LNCAP (cell line): ENCODE data around the gene SLC52A3.

Source experiments
- TF ChIP-seq, protein P1 (sequence below): fragments of 450-650 bp; IDR thresholded peaks from 2 replicates; pipeline ENCODE4 v1.5.1; 2017; ENCODE audit warnings: mild to moderate bottlenecking

Gene SLC52A3

DNA sequence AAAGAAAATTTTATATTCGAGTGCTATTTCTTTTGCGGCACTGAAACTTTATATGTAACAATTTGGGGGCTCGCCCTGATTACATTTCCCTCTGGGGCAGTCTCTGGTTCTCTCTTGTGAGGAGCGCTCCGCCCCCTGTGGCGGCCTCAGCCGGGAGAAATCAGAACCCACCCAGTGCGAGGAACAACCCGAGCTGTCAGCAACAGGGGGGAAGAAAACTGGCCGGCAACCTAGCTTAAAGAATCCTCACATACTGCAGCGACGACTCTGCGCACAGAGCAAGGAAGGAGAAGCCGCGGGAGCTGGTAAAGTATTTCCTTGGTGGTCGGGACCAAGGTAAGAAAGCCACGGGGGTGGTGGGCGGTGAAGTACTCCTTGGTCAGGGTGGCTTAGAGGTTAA lies 23.9 kb upstream of the SLC52A3 start:
- TF ChIP-seq, protein P1, sequence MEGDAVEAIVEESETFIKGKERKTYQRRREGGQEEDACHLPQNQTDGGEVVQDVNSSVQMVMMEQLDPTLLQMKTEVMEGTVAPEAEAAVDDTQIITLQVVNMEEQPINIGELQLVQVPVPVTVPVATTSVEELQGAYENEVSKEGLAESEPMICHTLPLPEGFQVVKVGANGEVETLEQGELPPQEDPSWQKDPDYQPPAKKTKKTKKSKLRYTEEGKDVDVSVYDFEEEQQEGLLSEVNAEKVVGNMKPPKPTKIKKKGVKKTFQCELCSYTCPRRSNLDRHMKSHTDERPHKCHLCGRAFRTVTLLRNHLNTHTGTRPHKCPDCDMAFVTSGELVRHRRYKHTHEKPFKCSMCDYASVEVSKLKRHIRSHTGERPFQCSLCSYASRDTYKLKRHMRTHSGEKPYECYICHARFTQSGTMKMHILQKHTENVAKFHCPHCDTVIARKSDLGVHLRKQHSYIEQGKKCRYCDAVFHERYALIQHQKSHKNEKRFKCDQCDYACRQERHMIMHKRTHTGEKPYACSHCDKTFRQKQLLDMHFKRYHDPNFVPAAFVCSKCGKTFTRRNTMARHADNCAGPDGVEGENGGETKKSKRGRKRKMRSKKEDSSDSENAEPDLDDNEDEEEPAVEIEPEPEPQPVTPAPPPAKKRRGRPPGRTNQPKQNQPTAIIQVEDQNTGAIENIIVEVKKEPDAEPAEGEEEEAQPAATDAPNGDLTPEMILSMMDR, result no peak

DNA sequence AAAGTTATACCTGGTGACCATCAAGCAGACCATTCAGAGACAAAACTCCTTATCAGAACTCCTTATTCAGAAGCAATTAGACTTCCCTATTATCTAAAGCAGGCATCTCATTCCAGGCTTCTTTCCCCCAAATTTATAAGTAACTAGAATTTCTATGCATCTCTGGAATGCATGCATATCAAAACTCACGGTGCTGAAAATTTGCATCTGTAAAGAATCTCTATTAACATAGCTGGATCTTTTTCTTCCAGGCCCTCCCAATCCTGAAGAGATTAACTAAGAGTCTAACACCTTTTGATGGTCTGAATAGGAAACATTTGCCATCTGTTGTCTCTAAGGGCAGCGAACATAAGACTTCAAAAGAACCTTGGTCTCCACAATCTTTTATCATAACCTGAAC lies 22.8 kb upstream of the SLC52A3 start:
- TF ChIP-seq, protein P1, result no peak

DNA sequence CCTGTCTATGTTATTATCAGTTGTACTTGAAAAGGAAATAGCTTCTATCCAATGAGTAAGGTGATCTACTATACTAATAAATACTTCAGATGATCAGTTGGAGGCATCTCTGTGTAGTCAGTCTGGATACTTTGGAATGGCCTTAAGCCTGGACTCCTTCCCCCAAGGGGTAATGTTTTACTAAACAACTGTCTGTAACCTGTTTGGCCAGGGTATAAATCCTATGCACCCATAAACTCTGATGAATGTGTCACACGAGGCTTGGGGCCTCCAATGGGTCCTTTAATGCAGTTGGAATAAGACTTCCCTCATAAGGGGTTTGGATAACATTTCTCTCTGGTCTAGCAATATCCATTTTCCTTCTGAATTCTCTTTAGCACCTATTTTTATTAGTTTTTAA lies 19.5 kb upstream of the SLC52A3 start:
- TF ChIP-seq, protein P1, result no peak

DNA sequence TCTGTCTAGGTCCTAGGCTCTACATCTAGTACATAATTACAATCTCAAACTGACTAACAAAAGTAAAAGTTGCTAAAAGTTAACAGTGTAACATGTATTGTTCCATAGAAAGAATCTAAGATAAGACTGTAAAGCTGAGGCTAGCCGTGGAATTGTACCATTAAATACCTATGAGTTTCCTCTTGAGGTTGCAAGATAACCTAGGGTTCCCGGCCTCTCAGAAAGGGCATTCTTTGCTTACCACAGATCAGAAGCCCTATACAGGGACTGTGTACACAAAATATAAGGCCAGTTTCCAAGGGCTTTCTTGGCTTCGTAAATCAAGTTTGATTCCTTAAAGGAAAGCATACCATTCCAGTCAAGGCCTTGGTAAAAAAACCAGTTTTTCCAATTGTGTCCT lies 11.5 kb upstream of the SLC52A3 start:
- TF ChIP-seq, protein P1, result no peak

DNA sequence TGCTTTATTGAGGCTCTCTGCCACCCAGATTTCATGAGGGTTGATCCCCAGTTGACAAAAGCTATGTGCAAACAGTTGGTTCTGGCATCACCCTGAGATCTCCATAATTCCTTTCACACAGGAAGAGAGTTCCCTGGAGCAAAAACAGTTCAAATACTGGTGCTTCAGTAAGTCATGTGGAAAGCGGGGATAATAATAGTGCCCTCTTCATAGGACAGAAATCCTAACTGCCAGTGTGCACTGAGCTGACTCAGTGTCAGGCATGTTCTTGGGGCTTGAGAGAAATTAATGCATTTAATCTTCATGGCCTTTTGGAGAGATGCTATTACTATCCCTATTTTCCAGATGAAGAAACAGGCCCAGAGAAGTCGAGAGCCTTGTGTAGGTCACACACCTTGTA lies 7.9 kb upstream of the SLC52A3 start:
- TF ChIP-seq, protein P1, result no peak

DNA sequence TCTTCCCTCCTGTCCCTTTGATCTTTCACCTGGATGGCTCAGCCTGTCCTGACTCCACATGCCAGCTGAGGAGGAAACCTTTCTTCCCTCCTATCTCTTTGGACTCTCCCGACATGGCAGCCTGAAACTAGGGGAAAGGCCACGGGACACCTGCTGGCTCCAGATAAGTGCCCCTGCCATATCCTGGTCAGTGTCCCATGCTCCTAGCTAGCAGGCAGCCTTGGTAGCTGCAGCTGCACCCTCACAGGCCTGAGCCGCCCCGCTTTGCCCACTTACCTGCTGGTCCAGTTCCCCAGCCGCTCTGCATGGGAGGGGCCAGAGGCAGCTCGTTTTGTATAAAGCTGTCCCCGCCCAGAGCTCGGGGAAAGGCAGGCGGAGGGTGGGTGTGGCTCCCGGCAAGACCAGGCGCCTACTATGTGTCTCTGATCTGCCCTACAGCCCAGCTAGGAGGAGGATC lies 7.4 kb upstream of the SLC52A3 start:
- TF ChIP-seq, protein P1, result no peak

DNA sequence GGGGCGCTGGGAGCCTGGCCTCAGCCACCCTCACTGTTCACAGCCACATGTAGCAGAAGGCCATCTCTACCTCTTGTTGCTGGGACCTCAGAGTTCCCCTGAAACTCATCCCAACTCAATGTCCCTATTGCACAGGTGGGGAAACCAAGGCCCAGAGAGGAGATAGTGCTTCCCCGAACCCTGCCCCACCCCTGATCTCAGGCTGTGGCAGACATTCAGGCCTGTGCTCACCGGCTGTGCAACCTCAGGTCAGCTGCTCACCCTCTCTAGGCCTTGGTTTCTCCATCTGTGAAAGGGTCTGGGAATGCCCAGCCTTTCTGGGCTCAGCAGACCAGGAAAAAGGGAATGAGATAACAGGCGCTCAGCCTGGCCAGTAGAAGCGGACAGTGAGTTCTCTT lies 6.4 kb upstream of the SLC52A3 start:
- TF ChIP-seq, protein P1, result no peak

DNA sequence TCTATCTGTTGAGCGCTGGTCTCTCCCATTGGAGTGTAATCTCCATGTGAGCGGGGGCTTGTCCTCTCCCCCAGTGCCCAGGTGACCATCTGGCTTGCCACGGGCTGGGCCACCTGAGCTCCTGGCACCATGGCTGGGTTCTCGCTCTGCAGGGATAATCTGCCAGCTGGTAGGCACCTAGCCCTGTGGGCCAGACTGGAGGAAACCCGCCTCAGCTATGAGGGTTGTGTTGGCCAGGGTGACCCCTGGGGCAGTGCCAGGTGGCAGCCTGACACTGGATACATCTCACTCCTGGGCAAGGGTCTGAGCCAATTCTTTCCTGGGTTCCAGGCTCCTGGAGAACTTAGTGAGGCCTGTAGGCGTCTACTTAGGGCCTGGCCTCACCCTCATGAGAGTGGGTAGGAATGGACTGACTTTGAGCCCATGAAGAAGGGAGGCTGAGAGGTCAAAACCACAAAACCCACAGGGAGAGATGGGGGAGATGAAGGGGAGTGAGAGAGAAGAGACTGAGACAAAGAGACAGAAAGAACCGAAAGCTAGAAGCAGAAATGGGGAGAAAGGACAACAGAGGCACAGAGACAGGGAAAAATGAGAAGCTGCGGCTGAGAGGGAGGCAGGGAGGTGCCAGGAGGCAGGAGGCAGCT lies 5.8 kb upstream of the SLC52A3 start:
- TF ChIP-seq, protein P1, result no peak
